CD14-positive monocyte (primary cell): ENCODE results near the gene RRAS. TPM values are rescaled to one million over a fixed set of nuclear protein-coding genes. Genes with fewer than 3 reads are reported as not detected.

ENCODE experiments used
- DNase-seq, 3 donors: peaks; one replicate each; pipeline ENCODE4 v3.0.0-alpha.2; 2011 to 2022
- H2AFZ ChIP-seq: 2 replicates; pipeline ENCODE4 v1.6.0; 2012; ENCODE audit warnings: mild to moderate bottlenecking, low read depth, low read length, inconsistent platforms; ENCODE audit not compliant: insufficient read depth, poor library complexity, severe bottlenecking
- H3K27ac ChIP-seq, 2 donors: 1 replicate in 1 of 2; 2 replicates in 1 of 2; pipeline ENCODE4 v1.5.1; 2012 to 2013; ENCODE audit warnings: low read length in 2 of 2, control low read depth in 1 of 2, inconsistent platforms in 1 of 2, low read depth in 1 of 2, mild to moderate bottlenecking in 1 of 2
- H3K27me3 ChIP-seq, 2 donors: one replicate each; pipeline versions ENCODE4 v1.6.0 to v1.6.1; 2011 to 2013; ENCODE audit warnings: low read length in 2 of 2; ENCODE audit not compliant: control insufficient read depth in 2 of 2, insufficient read depth in 2 of 2
- H3K36me3 ChIP-seq, 2 donors: replicated peaks in 1 of 2; 1 replicate in 1 of 2; 2 replicates in 1 of 2; pipeline versions ENCODE4 v1.5.1 to v1.6.1; 2012 to 2013; ENCODE audit warnings: low read length in 2 of 2, control low read depth in 1 of 2, inconsistent platforms in 1 of 2, mild to moderate bottlenecking in 1 of 2; ENCODE audit not compliant: insufficient read depth in 2 of 2, control insufficient read depth in 1 of 2
- H3K4me1 ChIP-seq, 2 donors: 1 replicate in 1 of 2; 2 replicates in 1 of 2; pipeline versions ENCODE4 v1.5.1 to v1.6.1; 2012 to 2013; ENCODE audit warnings: low read length in 2 of 2, control low read depth in 1 of 2, inconsistent platforms in 1 of 2, mild to moderate bottlenecking in 1 of 2, moderate library complexity in 1 of 2; ENCODE audit not compliant: insufficient read depth in 2 of 2, control insufficient read depth in 1 of 2
- H3K4me2 ChIP-seq: replicated peaks from 2 replicates; pipeline ENCODE3; 2012; ENCODE audit warnings: low read length, moderate library complexity, mild to moderate bottlenecking; ENCODE audit not compliant: poor library complexity, severe bottlenecking; ENCODE audit errors: extremely low read depth
- H3K4me3 ChIP-seq, 3 experiments: fragments of 200-600 bp in 1 of 3; sonication (generic) in 1 of 3; replicated peaks in 1 of 3; 1 replicate in 2 of 3; 2 replicates in 1 of 3; pipeline ENCODE4 v1.5.1; 2011 to 2013; ENCODE audit warnings: low read length in 3 of 3, mild to moderate bottlenecking in 3 of 3, control low read depth in 2 of 3, low read depth in 2 of 3, inconsistent platforms in 1 of 3, moderate library complexity in 1 of 3
- H3K79me2 ChIP-seq: 2 replicates; pipeline ENCODE4 v1.6.0; 2012; ENCODE audit warnings: mild to moderate bottlenecking, control low read depth, inconsistent platforms, low read length, moderate library complexity; ENCODE audit not compliant: insufficient read depth
- H3K9ac ChIP-seq: 2 replicates; pipeline ENCODE4 v1.6.0; 2017; ENCODE audit warnings: low read length, mild to moderate bottlenecking; ENCODE audit not compliant: insufficient read depth, poor library complexity, severe bottlenecking
- H3K9me3 ChIP-seq, 2 donors: replicated peaks in 1 of 2; 1 replicate in 1 of 2; 2 replicates in 1 of 2; pipeline versions ENCODE4 v1.5.1 to v1.6.1; 2012 to 2013; ENCODE audit warnings: low read length in 2 of 2, control low read depth in 1 of 2; ENCODE audit not compliant: control insufficient read depth in 1 of 2, insufficient read depth in 1 of 2
- H4K20me1 ChIP-seq: 2 replicates; pipeline ENCODE4 v1.6.0; 2012; ENCODE audit warnings: mild to moderate bottlenecking, low read length, control low read depth, moderate library complexity; ENCODE audit not compliant: insufficient read depth
- H3K27ac Mint-ChIP-seq, 7 donors: one replicate each; pipeline ENCODE4 v1.8.0; 2020; ENCODE audit warnings: mild to moderate bottlenecking in 7 of 7, mixed read lengths in 7 of 7, moderate library complexity in 6 of 7, inconsistent platforms in 2 of 7
- H3K27me3 Mint-ChIP-seq, 3 donors: one replicate each; pipeline ENCODE4 v1.8.0; 2021 to 2022; ENCODE audit warnings: low read depth in 3 of 3, mild to moderate bottlenecking in 3 of 3, mixed read lengths in 3 of 3, moderate library complexity in 3 of 3, inconsistent platforms in 1 of 3
- H3K36me3 Mint-ChIP-seq, 2 donors: one replicate each; pipeline ENCODE4 v1.8.0; 2020; ENCODE audit warnings: mixed read lengths in 2 of 2, inconsistent platforms in 1 of 2, mild to moderate bottlenecking in 1 of 2
- H3K4me1 Mint-ChIP-seq: one replicate; pipeline ENCODE4 v1.8.0; 2020; ENCODE audit warnings: mild to moderate bottlenecking, mixed read lengths
- H3K4me3 Mint-ChIP-seq, 2 donors: one replicate each; pipeline ENCODE4 v1.8.0; 2020; ENCODE audit warnings: mild to moderate bottlenecking in 2 of 2, mixed read lengths in 2 of 2, moderate library complexity in 1 of 2
- H3K9me3 Mint-ChIP-seq, 7 donors: one replicate each; pipeline ENCODE4 v1.8.0; 2020 to 2022; ENCODE audit warnings: mixed read lengths in 7 of 7, mild to moderate bottlenecking in 6 of 7, moderate library complexity in 6 of 7, inconsistent platforms in 2 of 7
- CTCF ChIP-seq: fragments of 200-600 bp; IDR thresholded peaks from one replicate; pipeline ENCODE4 v1.8.0; 2022; ENCODE audit warnings: antibody characterized with exemption, mild to moderate bottlenecking
- WGBS: methylation state at CpG from one replicate; pipeline ENCODE4 v1.1.5; 2013; ENCODE audit warnings: missing lambda C conversion rate; ENCODE audit not compliant: insufficient coverage; 5-methylcytosine and 5-hydroxymethylcytosine counted together
- intact Hi-C, 2 donors: fragments of 100-400 bp; cut with micrococcal nuclease; formaldehyde crosslinking; loops; one replicate each; pipeline versions ENCODE4 v1.15.0 to v1.15.1; 2023
- polyA plus RNA-seq, 3 donors: library from polyadenylated mRNA; depleted of rRNA in 1 of 3; unstranded in 2 of 3; stranded (reverse) in 1 of 3; fragments of 300-500 nt in 2 of 3; fragments of >200 nt in 1 of 3; fragmentation: Illumina TruSeq in 2 of 3; gene quantifications; 1 replicate in 2 of 3; 2 replicates in 1 of 3; pipeline ENCODE4 v1.2.3, GENCODE V29; 2012 to 2021

Gene RRAS
- polyA plus RNA-seq, 3 donors: 74.9 to 91.7 (median 80.0) TPM

GRCh38 chr19:49676136-49676783 lies 36.3 kb upstream of the RRAS start:
- Mint-ChIP-seq H3K9me3 (peaks cover 0 to 2% (median 0%) of the 10 kb centered on the region in 7 donors), H3K27me3 (peaks cover 0 to 5% (median 0%) of the 10 kb centered on the region in 3 donors), H3K36me3 (peaks cover 5 to 7% of the 10 kb centered on the region in 2 donors), H3K27ac (peak overlapping the region; percentile 98 to 100 (median 100)), H3K4me3 (peak overlapping the region; percentile 83 to 94), H3K4me1 (peaks cover 25% of the 10 kb centered on the region)
- Histone ChIP-seq H3K27ac (peak overlapping the region; percentile 91 to 98), H3K4me1 (peaks cover 29 to 38% of the 10 kb centered on the region in 2 donors), H3K9me3 (no peaks in the 10 kb centered on the region), H4K20me1 (peaks cover 25% of the 10 kb centered on the region), H2AFZ (peak overlapping the region; percentile 66), H3K9ac (peak overlapping the region; percentile 77), H3K4me3 (peak overlapping the region; percentile 49 to 79 (median 53)), H3K27me3 (no peaks in the 10 kb centered on the region), H3K79me2 (peaks cover 37% of the 10 kb centered on the region), H3K36me3 (peaks cover 0 to 8% of the 10 kb centered on the region in 2 donors), H3K4me2 (peak overlapping the region; percentile 100)
- TF ChIP-seq CTCF: no peak
- DNase-seq: peak; percentile 89 to 94 (median 90)
- WGBS: under 1% methylated on average over 11 of the region's 27 CpGs
- intact Hi-C loops: loop anchor here (2.0 to 10.0 kb wide), 7 partner anchors 33 to 204 kb away; partner anchors contain the start of genes PRR12 (in 2 of the 2), RPS11 (in 2 of the 2), SCAF1 (in 2 of the 2) and AKT1S1 (in 1 of the 2)

- WGBS: 36% methylated on average over 27 of the region's 28 CpGs
- Histone ChIP-seq H3K9ac (no peak overlapping the region), H3K79me2 (peaks cover 5% of the 10 kb centered on the region), H3K4me1 (peaks cover 9 to 10% of the 10 kb centered on the region in 2 donors), H3K36me3 (peaks cover 0 to 8% of the 10 kb centered on the region in 2 donors), H3K4me3 (no peak overlapping the region), H2AFZ (peak overlapping the region; percentile 46), H3K9me3 (no peaks in the 10 kb centered on the region), H4K20me1 (no peaks in the 10 kb centered on the region), H3K27me3 (no peaks in the 10 kb centered on the region), H3K4me2 (no peak overlapping the region), H3K27ac (no peak overlapping the region)
- peaks cover 9 to 16% of the 10 kb centered on the region in 2 donors for H3K36me3 Mint-ChIP-seq
- DNase-seq: peak in 2 of 3 donors; percentile 75 to 77
- peak overlapping the region; percentile 31 to 68 for H3K4me3 Mint-ChIP-seq
- H3K27me3 Mint-ChIP-seq: peaks cover 0 to 1% (median 0%) of the 10 kb centered on the region in 3 donors
- H3K9me3 Mint-ChIP-seq: peaks cover 0 to 1% (median 0%) of the 10 kb centered on the region in 7 donors
- peak; percentile 92 for TF ChIP-seq CTCF
- H3K4me1 Mint-ChIP-seq: peaks cover 14% of the 10 kb centered on the region
- H3K27ac Mint-ChIP-seq: peak overlapping the region in 2 of 7 donors; percentile 31 to 75
- intact Hi-C loops: loop anchor here in 1 of 2 donors (10.0 kb wide), 1 partner anchor 178 kb away; the partner anchor contains the start of gene RPS11
Measured at GRCh38 chr19:49672131-49672919, 32.4 kb upstream of the RRAS start.
